Adrenal gland (tissue), 5 donors: Measurements from ENCODE around the gene NECTIN1.

Source experiments
- CTCF ChIP-seq, 6 experiments: fragments of 450-650 bp in 4 of 6; fragments of 200-600 bp in 2 of 6; sonication (generic) in 1 of 6; IDR thresholded peaks; 1 replicate in 5 of 6; 2 replicates in 1 of 6; pipeline versions ENCODE4 v1.5.1 to v1.8.0; 2016 to 2021; ENCODE audit warnings: antibody characterized with exemption in 6 of 6, mild to moderate bottlenecking in 2 of 6, moderate library complexity in 1 of 6
- POLR2A ChIP-seq, 2 donors: fragments of 450-650 bp; IDR thresholded peaks; one replicate each; pipeline ENCODE4 v1.6.1; 2017; ENCODE audit warnings: antibody characterized with exemption in 2 of 2, mild to moderate bottlenecking in 2 of 2, moderate library complexity in 1 of 2
- donor health status: DM: no; HTN: no; CAD: no.

GRCh38 chr11:119668676-119669075, 60.3 kb downstream of the NECTIN1 start:
- TF ChIP-seq POLR2A (IDR thresholded peaks at IDR 0.05) = no peak
- no peak for TF ChIP-seq CTCF (IDR thresholded peaks at IDR 0.05)
